Stomach (tissue), 9 donors: ENCODE data around the gene DNMT3B. TPM values are rescaled to one million over a fixed set of nuclear protein-coding genes. Genes with fewer than 3 reads are reported as not detected.

Experiments used
- DNase-seq, 2 donors: peaks; one replicate each; pipeline versions ENCODE4 v3.0.0 to v3.0.0-alpha.2; 2013 to 2019
- H3K27ac ChIP-seq, 5 donors: fragments of 200-600 bp in 4 of 5; sonication (generic) in 4 of 5; one replicate each; pipeline ENCODE4 v1.5.1; 2013 to 2019; ENCODE audit warnings: mild to moderate bottlenecking in 1 of 5, moderate library complexity in 1 of 5
- H3K27me3 ChIP-seq, 3 donors: fragments of 200-600 bp; sonication (generic); one replicate each; pipeline ENCODE4 v1.5.1; 2017 to 2019; ENCODE audit warnings: mixed run types in 1 of 3
- H3K36me3 ChIP-seq, 4 donors: fragments of 200-600 bp; sonication (generic); 1 replicate in 3 of 4; 2 replicates in 1 of 4; pipeline ENCODE4 v1.5.1; 2016 to 2019
- H3K4me1 ChIP-seq, 4 donors: fragments of 200-600 bp; sonication (generic); one replicate each; pipeline ENCODE4 v1.5.1; 2016 to 2019
- H3K4me3 ChIP-seq, 4 donors: fragments of 200-600 bp; sonication (generic) in 3 of 4; one replicate each; pipeline ENCODE4 v1.5.1; 2016 to 2019; ENCODE audit warnings: mild to moderate bottlenecking in 1 of 4
- H3K9me3 ChIP-seq, 4 donors: fragments of 200-600 bp; sonication (generic); one replicate each; pipeline ENCODE4 v1.5.1; 2016 to 2019
- CTCF ChIP-seq, 7 experiments: fragments of 450-650 bp in 4 of 7; fragments of 200-600 bp in 3 of 7; sonication (generic) in 3 of 7; IDR thresholded peaks; one replicate each; pipeline ENCODE4 v1.5.1; 2016 to 2019; ENCODE audit warnings: antibody characterized with exemption in 7 of 7, control low read depth in 2 of 7, mild to moderate bottlenecking in 1 of 7
- EP300 ChIP-seq: sonication (generic); formaldehyde crosslinking; IDR thresholded peaks from one replicate; pipeline ENCODE4 v1.6.1; 2017; ENCODE audit warnings: antibody characterized with exemption
- POLR2A ChIP-seq, 4 donors: fragments of 450-650 bp; IDR thresholded peaks; one replicate each; pipeline ENCODE4 v1.6.1; 2016; ENCODE audit warnings: antibody characterized with exemption in 4 of 4, control low read depth in 2 of 4, mild to moderate bottlenecking in 1 of 4, moderate library complexity in 1 of 4
- POLR2AphosphoS5 ChIP-seq, 3 donors: sonication (generic); formaldehyde crosslinking; IDR thresholded peaks; one replicate each; pipeline ENCODE4 v1.6.1; 2016; ENCODE audit warnings: antibody characterized with exemption in 3 of 3
- WGBS, 5 donors: extraction: QIAGEN DNeasy Blood & Tissue Kit in 3 of 5; methylation state at CpG; one replicate each; pipeline versions ENCODE4 v1.1.5 to v1.1.7; 2013 to 2018; 5-methylcytosine and 5-hydroxymethylcytosine counted together
- intact Hi-C: fragments of 100-400 bp; cut with DNase I; formaldehyde crosslinking; loops from one replicate; pipeline ENCODE4 v1.15.1; 2023; ENCODE audit warnings: low total_unique reads
- polyA plus RNA-seq, 3 donors: library from polyadenylated mRNA; stranded (reverse); fragments of 200-250 nt; gene quantifications; one replicate each; pipeline ENCODE4 v1.2.3, GENCODE V29; 2013
- total RNA-seq, 5 donors: library from RNA; depleted of rRNA; stranded (reverse); fragments of >200 nt; gene quantifications; one replicate each; pipeline versions ENCODE4 v1.1.0 to v1.2.3, GENCODE V29; 2014 to 2016
- donor health status: healthy with polysubstance abuse.
- donor health status: Bipolar disorder and iron deficiency.
- donor health status: healthy.

The DNMT3B gene
- total and polyA plus RNA-seq, 8 donors, result 0.31 to 17.0 (median 0.87) TPM; not detected in 2

- Histone ChIP-seq H3K36me3 (peaks cover 0 to 34% (median 21%) of the 10 kb centered on the region in 4 donors), H3K27ac (no peak overlapping the region), H3K9me3 (no peaks in the 10 kb centered on the region), H3K4me3 (no peak overlapping the region), H3K4me1 (no peaks in the 10 kb centered on the region), H3K27me3 (no peaks in the 10 kb centered on the region)
- intact Hi-C loops, result no loop called here
- WGBS, 5 donors, result 57 to 78% (median 70%) methylated on average over 6 of the region's 6 CpGs
- TF ChIP-seq EP300, result no peak
- no peak for TF ChIP-seq POLR2A (IDR thresholded peaks at IDR 0.05)
- peak in 1 of 3 donors; percentile 17 for TF ChIP-seq POLR2AphosphoS5 (IDR thresholded peaks at IDR 0.05)
- peak in 6 of 7 experiments; percentile 82 to 100 (median 96) for TF ChIP-seq CTCF (IDR thresholded peaks at IDR 0.05)
- DNase-seq, result peak; percentile 78 to 89
These were observed 27.9 kb downstream of the DNMT3B start for GRCh38 chr20:32789896-32790750.

GRCh38 chr20:32790751-32791057, 28.5 kb downstream of the DNMT3B start:
- H3K4me1 ChIP-seq, result no peaks in the 10 kb centered on the region
- 91 to 95% (median 91%) methylated on average over 3 of the region's 3 CpGs for WGBS, 5 donors
- intact Hi-C loops, result no loop called here
- H3K9me3 ChIP-seq, result no peaks in the 10 kb centered on the region
- H3K36me3 ChIP-seq, result peaks cover 0 to 30% (median 17%) of the 10 kb centered on the region in 4 donors
- no peaks in the 10 kb centered on the region for H3K27me3 ChIP-seq
- H3K27ac ChIP-seq, result no peak overlapping the region
- no peak for DNase-seq
- H3K4me3 ChIP-seq, result no peak overlapping the region
- TF ChIP-seq POLR2AphosphoS5 (IDR thresholded peaks at IDR 0.05) (no peak), CTCF (IDR thresholded peaks at IDR 0.05) (no peak), POLR2A (IDR thresholded peaks at IDR 0.05) (no peak), EP300 (no peak)

GRCh38 chr20:32792316-32792715, 30.1 kb downstream of the DNMT3B start:
- no peak overlapping the region for H3K27ac ChIP-seq
- H3K4me1 ChIP-seq, result no peaks in the 10 kb centered on the region
- H3K36me3 ChIP-seq, result peaks cover 0 to 15% (median 6%) of the 10 kb centered on the region in 4 donors
- TF ChIP-seq CTCF (IDR thresholded peaks at IDR 0.05), result no peak
- TF ChIP-seq POLR2AphosphoS5 (IDR thresholded peaks at IDR 0.05), result no peak
- no peak for TF ChIP-seq EP300
- TF ChIP-seq POLR2A (IDR thresholded peaks at IDR 0.05), result no peak
- intact Hi-C loops, result no loop called here
- no peaks in the 10 kb centered on the region for H3K27me3 ChIP-seq
- peak in 1 of 2 donors; percentile 70 for DNase-seq
- 25 to 81% (median 67%) methylated on average over 1 to 3 of the region's 3 CpGs for WGBS, 5 donors
- no peaks in the 10 kb centered on the region for H3K9me3 ChIP-seq
- H3K4me3 ChIP-seq, result no peak overlapping the region

- no peak overlapping the region for H3K4me3 ChIP-seq
- TF ChIP-seq POLR2A (IDR thresholded peaks at IDR 0.05), result no peak
- TF ChIP-seq EP300, result no peak
- TF ChIP-seq CTCF (IDR thresholded peaks at IDR 0.05), result no peak
- TF ChIP-seq POLR2AphosphoS5 (IDR thresholded peaks at IDR 0.05), result no peak
- no peak overlapping the region for H3K27ac ChIP-seq
- no peaks in the 10 kb centered on the region for H3K27me3 ChIP-seq
- intact Hi-C loops, result no loop called here
- H3K36me3 ChIP-seq, result peaks cover 0 to 10% (median 2%) of the 10 kb centered on the region in 4 donors
- no peaks in the 10 kb centered on the region for H3K9me3 ChIP-seq
- H3K4me1 ChIP-seq, result no peaks in the 10 kb centered on the region
- WGBS, 5 donors, result 80 to 89% (median 86%) methylated on average over 13 of the region's 13 CpGs
- DNase-seq, result no peak
These were observed 30.7 kb downstream of the DNMT3B start for GRCh38 chr20:32792731-32793458.
